ENCODE measurements around the gene BAZ2A.
"Not testable (repeated sequence)": the region's sequence is repeated elsewhere in the genome, so short reads cannot be mapped to it uniquely, and the experiment has no call there.

Gene BAZ2A

DNA sequence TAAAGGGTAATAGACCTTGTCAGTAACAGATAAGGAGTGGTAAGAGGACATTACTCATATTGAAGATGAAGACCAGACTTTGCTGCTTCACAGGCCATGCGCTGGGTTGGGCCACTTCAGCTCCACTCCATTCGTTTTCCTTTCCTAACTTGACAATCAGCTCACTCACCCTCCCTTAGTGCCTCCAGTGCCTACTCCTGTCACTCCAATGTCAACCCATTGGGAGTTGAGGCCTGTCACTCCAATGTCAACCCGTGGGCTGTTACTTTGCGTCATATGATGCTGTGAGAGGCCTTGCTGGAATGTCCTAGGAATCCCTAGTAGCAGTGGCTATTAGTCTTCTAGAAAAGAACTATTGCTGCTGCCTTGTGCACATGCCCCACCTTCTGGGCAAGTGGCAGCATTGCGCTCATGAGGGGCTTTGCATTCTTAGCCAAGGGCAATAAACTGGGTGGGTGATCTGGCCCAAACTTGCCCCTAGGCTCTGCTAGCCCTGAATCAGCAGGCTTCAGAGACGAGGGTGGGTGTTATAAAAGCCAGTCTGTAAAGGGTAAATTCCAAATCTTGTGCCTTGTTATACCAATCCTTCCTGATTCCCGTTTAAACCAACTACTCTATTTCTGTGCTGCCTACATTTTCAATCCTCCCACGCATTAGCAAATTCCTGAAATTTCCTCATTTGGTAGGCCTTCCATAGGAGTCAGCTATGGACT is 36.1 kb downstream of the BAZ2A start:
- DNase-seq, result peak; percentile 41 to 57

DNA sequence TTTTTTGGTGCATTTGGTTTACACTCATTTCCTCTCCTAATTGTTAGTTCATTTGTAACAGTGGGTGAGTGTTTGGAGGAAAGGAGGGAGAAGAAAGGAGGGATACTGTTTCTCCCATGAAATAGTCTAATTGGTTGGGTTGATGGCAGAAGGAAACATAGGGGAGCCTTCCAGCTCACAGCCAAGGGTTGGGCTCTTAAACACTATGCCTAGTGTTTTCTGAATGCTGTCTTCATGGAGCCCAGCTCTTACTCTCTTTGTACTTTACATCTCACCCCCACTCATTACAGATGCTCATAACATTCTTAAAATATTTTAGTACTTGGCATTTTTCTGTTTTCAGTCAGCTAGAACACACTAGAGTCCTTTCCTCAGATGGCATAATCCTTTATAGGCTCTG is 38.2 kb downstream of the BAZ2A start:
- DNase-seq, result no peak

DNA sequence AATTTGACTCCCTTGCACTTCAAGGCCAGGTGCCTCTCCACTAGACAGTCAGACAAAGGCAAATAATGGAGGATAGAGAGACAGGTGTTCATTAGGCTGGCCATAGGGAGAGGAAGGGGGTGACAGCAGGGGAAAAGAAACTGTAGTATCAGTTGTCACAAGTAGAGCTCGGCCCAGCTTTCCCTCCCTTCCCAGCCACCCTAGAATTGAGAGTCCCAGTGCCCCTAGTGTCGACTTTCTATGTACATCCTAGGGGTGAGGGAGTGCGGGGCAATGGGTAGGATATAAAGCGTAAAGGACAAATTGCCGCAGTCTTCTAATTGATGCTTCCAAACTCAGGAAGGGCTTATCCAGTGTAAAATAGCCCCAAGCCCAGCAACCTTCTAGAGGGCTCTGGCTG is 39.0 kb downstream of the BAZ2A start:
- DNase-seq, result peak; percentile 74 to 88

DNA sequence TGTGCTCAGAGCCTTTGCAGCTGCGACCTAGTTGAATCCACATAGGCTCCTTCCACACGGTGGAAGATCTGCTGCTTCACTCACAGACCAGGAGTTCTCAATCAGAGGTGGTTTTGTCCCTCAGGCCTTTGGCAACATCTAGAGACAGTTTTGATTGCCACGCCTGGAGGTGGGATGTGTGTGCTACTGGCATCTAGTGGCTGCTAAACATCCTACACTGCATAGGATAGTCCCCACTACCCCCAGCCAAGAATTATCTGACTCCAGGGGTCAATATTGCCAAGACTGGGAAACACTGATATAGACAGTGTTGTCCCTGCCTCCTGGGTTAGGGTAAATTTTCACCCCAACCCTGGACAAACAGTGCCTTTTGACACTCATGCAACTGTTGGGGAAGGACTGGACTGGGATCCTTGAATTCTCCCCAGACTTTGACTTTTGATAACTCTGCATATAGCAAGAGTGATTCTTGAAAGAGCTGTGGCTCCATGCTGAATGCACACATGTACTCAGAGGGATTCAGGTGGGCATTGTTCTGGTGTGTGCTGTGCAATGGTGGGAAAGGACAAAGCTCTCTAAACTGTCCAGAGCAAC is 39.8 kb downstream of the BAZ2A start:
- peak in 1 of 2 experiments; percentile 32 for DNase-seq

DNA sequence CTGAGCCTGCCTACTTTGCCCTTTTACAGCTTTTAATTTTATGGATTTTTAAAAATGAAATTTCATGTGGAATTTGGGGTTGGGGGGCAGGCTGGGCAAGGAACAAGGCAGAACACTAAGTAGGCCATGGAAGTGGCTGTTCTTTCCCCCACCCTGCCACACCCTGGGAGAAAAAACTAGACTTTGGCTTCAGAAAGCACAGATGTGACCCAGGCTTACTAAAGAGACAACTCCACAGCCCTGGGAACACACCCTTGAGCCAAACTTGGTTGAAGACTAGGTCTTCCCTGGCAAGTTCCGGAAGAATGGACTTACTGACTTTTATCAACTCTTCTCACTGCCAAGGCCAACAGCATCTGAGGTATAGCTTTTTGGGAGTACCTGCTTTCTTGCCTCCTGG is 40.3 kb downstream of the BAZ2A start:
- no peak for DNase-seq

DNA sequence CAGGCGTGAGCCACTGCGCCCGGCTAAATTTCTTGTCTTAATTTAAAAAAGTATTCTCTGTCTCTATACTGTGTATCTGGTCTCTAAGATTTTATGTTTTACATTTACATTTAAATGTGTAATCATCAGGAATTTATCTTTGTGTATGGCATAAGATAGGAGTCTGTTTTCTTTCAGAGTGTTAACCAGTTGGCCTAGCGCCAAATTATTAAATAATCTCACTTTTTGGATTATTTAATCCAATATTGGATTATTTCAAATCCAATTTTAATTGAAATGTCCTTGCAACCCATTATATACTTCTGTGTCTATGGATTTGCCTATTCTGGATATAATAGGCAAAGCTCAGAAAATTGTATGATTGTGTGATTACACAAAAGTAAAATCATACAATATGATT is 45.0 kb downstream of the BAZ2A start:
- DNase-seq, result no peak

DNA sequence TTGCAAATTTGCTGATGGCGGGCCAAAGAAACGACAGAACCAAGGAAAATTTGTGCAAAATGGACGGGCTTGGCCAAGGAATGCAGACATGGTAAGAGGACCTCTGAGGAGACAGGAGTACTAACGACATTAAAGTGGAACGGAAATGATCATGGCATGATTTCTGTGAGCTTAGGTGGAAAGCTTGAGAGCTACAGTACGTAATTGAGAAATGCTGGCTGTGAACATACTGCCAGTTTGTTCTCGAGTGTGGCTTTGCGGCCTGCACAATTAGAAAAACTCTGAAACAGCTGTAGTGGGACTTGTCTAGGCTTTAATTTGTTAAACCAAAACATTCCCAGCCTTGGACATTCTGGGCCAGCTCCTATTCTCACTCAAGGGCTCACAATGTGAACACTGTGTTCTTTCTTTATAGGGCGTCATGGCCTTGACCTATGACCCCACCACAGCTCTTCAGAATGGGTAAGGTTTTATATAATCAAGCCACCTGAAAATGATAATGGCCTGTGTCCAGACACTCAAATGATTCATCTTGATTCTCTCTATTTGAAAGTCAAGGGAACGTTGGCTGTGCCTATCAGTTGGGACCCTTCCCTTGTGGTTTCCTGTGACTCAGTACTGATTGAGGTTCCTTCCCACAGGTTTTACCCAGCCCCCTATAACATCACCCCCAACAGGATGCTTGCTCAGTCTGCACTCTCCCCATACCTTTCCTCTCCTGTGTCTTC is 48.5 kb downstream of the BAZ2A start:
- no peak for DNase-seq

DNA sequence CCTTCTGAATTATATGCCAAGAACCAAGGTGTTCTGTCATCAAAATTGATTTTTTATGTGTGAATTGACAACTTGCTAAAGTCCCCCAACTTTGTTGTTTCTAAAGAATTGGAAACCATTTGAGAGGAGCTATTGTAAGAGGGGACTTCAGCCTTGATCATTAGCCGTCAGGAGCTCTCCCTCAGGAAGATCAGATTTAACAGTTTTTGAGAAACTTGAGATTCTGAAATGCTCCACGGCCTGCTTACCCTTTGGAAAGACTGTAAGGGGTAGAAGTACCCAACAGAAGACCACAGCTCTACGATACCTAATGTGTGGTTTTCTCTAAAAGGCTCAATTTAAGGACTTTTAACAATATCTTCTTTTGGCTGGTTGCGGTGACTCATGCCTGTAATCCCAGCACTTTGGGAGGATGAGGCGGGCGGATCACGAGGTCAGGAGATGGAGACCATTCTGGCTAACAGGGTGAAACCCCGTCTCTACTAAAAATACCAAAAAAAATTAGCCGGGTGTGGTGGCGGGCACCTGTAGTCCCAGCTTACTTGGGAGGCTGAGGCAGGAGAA is 51.1 kb downstream of the BAZ2A start:
- DNase-seq, result no peak

DNA sequence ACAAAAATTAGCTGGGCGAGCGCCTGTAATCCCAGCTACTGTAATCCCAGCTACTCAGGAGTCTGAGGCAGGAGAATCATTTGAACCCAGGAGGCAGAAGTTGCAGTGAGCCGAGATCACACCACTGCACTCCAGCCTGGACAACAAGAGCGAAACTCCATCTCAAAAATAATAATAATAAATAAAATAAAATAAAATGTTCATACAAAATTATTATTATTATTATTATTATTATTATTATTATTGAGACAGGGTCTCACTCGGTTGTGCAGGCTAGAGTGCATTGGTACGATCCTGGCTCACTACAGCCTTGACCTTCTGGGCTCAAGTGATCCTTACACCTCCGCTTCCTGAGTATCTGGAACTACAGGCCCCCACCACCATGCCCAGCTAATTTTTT is 52.9 kb downstream of the BAZ2A start:
- not testable (repeated sequence) for DNase-seq

DNA sequence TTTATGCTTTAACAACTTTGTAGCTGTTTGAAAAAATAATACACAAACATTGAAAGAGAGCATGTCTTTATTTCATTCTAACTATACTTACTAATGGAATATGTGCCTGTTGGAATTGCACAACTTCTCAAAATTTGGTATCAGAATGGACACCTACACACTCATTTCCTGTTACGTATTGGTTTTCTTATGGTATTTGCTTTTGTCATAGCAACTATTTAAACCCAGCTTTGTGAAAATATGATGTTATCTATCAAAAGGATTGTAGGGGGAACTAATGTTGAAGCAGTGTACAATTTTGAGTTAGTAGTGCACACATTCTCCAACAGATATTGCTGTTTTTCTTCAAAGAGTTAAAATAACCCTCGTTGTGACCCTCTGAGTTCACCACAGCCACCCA is 55.9 kb downstream of the BAZ2A start:
- no peak for DNase-seq

DNA sequence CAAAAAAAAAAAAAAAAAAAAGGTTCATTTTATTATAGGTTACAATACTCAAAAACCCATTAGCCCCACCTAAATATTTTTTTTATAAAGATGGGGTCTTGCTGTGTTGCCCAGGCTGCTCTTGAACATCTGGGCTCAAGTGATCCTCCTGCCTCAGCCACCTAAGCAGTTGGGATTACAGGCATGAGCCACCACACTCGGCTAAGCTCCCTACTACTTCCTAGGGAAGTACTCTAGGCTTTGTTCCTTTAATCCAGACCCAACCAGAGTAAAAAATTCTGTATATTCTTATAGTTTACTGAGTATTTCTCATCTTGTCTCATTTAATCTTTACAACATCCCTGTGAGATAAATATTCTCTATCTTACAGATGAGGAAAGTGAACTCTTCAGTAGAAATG is 57.8 kb downstream of the BAZ2A start:
- DNase-seq, result no peak

DNA sequence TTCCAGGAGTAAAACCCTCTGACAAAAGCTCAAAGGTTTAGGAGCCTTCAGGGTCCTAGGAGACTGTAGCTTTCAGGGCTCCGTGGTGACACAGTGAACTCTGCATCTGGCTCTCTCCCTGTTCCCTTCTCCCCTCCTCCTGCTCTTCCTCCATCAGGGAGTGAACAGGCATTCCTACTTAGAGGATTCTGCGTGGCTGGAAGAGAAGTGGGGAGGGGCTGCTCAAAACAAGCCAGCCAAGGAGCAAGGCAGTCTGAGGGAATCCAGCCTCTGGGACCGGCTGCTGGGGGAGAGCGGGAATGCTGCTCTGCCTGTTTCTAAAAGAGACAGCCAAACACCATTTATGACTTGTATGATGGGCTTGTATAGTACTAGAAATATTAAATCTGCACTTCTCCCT is 59.0 kb downstream of the BAZ2A start:
- DNase-seq, result no peak

DNA sequence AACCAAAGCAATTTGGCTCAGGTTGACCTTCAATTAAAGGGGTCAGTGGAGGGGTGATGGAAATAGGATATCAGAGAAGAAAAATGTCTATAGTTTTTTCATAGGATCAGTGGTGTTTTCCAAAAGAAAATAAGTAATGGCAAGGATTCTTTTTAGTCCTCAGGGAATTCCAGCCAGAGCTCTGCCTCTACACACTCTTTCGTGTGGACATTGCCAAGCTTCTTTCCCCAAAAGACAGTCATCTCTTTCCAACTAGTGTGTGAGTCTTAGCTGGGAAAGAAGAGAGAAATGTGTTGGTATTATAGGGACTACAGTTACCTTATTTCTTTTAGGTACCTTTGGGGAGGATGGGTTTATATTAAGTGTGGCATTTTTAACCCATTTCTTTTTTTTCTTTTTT is 62.0 kb downstream of the BAZ2A start:
- DNase-seq, result no peak

DNA sequence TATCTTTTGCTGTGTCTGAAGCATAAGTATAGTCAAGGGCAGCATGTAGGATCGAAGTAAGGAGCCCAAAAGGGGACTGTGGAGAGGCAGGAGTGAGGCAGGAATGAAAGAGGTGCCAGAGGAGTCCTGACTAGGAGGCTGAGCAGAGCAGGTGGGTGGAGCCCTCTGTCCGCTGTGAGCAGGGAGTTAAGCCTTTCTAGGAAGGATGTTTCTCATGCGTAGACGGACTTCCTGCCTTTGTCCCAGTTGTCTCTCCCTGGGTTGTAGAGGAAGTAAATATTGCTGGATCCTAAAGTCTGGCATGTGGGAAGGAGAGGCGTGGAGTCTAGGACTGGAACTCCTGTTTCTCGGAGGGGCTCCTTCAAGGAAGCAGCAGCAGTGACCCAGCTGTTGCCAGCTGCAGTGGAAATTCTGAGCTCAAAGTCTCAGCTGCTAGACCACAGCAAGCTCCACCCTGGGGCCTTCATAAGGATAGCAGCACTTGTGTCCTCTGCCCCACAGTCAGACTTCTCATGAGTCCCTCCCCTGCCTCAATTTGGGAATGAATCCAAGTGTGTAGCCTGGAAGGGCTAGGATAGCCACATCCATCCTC is 64.5 kb downstream of the BAZ2A start:
- DNase-seq, result no peak

DNA sequence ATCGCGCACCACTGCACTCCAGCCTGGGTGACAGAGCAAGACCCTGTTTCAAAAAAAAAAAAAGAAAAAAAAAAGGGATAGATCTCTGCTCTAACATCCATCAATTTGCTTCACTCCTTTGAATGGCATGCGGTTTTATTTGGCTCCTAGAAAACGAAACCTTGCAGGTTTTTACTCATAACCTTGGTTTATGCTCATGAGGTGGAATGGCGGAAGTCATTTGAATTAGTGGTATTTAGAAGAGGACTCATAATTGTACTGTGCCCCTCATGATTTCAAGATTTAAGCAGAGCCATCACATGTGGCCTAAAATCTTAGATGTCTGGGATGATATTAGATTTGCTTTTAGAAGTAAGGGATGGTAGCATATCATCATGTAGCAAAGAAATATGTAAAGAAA is 79.1 kb downstream of the BAZ2A start:
- no peak for DNase-seq

DNA sequence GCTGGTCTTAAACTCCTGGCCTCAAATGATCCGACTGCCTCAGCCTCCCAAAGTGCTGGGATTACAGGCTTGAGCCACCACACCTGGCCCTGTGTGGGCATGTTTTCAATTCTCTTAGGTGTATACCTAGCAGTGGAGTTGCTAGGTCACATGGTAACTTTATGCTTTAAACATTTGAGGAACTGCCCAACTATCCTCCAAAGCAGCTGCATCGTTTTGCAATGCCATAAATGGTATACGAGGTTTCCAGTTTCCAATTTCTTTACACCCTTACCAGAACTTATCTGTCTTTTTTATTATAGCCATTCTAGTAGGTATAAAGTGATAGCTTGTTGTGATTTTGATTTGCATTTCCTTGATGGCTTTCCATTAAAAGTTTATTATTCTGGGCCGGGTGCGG is 83.4 kb downstream of the BAZ2A start:
- DNase-seq, result no peak

Data from NCI-H524 (cell line).